A673 (cell line): ENCODE measurements around the gene IRX6.

Experiments
- EZH2 ChIP-seq: fragments of 200-600 bp; sonication (generic); IDR thresholded peaks from 2 replicates; pipeline ENCODE4 v1.6.1; 2017; ENCODE audit warnings: borderline replicate concordance, low read depth, mild to moderate bottlenecking, mixed read lengths, antibody characterized with exemption, low read length; ENCODE audit not compliant: poor library complexity, severe bottlenecking
- TF ChIP-seq, protein P1 (sequence below): fragments of 300-800, 200-600 bp; sonication (generic); conservative IDR thresholded peaks from 2 replicates; pipeline ENCODE4 v1.5.1; 2017; ENCODE audit warnings: low read depth, mild to moderate bottlenecking, antibody characterized with exemption, low read length, moderate library complexity, mixed read lengths

- TF ChIP-seq, protein P1, sequence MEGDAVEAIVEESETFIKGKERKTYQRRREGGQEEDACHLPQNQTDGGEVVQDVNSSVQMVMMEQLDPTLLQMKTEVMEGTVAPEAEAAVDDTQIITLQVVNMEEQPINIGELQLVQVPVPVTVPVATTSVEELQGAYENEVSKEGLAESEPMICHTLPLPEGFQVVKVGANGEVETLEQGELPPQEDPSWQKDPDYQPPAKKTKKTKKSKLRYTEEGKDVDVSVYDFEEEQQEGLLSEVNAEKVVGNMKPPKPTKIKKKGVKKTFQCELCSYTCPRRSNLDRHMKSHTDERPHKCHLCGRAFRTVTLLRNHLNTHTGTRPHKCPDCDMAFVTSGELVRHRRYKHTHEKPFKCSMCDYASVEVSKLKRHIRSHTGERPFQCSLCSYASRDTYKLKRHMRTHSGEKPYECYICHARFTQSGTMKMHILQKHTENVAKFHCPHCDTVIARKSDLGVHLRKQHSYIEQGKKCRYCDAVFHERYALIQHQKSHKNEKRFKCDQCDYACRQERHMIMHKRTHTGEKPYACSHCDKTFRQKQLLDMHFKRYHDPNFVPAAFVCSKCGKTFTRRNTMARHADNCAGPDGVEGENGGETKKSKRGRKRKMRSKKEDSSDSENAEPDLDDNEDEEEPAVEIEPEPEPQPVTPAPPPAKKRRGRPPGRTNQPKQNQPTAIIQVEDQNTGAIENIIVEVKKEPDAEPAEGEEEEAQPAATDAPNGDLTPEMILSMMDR, result no peak
- TF ChIP-seq EZH2, result no peak
These were observed 479 bp downstream of the IRX6 start for GRCh38 chr16:55324285-55325079.
